HepG2 (cell line): ENCODE data around the gene RSPH4A. TPM values are rescaled to one million over a fixed set of nuclear protein-coding genes. Genes with fewer than 3 reads are reported as not detected.

Source experiments
- ARID2 ChIP-seq: sonication (generic); formaldehyde crosslinking; IDR thresholded peaks from 2 replicates; pipeline ENCODE4 v1.8.1; 2022; ENCODE audit warnings: mild to moderate bottlenecking, missing genetic modification reagents, borderline replicate concordance
- BRF2 ChIP-seq: sonication (generic); formaldehyde crosslinking; IDR thresholded peaks from 2 replicates; pipeline ENCODE4 v1.8.1; 2022; ENCODE audit warnings: mild to moderate bottlenecking, missing genetic modification reagents
- CBX2 ChIP-seq, 2 experiments: fragments of 200-600 bp in 1 of 2; sonication (generic); formaldehyde crosslinking in 1 of 2; IDR thresholded peaks; 2 replicates each; pipeline versions ENCODE4 v1.7.0 to v1.8.1; 2018 to 2022; ENCODE audit warnings: low read depth in 2 of 2, low read length in 1 of 2, mild to moderate bottlenecking in 1 of 2, missing genetic modification reagents in 1 of 2
- CC2D1A ChIP-seq: sonication (generic); formaldehyde crosslinking; IDR thresholded peaks from 2 replicates; pipeline ENCODE4 v1.8.1; 2023; ENCODE audit warnings: mild to moderate bottlenecking, missing genetic modification reagents
- CTCF ChIP-seq: sonication (generic); formaldehyde crosslinking; IDR thresholded peaks from 2 replicates; pipeline ENCODE4 v1.5.0; 2020; ENCODE audit warnings: mild to moderate bottlenecking, missing genetic modification reagents, moderate library complexity
- FOSL1 ChIP-seq: sonication (generic); formaldehyde crosslinking; IDR thresholded peaks from 2 replicates; pipeline ENCODE4 v1.9.0; 2021; ENCODE audit warnings: missing genetic modification reagents, borderline replicate concordance
- FOXC1 ChIP-seq: sonication (generic); formaldehyde crosslinking; IDR thresholded peaks from 2 replicates; pipeline ENCODE4 v1.8.0; 2022; ENCODE audit warnings: mild to moderate bottlenecking, missing genetic modification reagents, borderline replicate concordance
- GPN1 ChIP-seq: sonication (generic); formaldehyde crosslinking; IDR thresholded peaks from 2 replicates; pipeline ENCODE4 v1.5.1; 2020; ENCODE audit warnings: missing genetic modification reagents, borderline replicate concordance
- KDM6A ChIP-seq: IDR thresholded peaks from 2 replicates; pipeline ENCODE4 v1.6.1; 2016; ENCODE audit warnings: low read depth
- NR1H2 ChIP-seq: sonication (generic); formaldehyde crosslinking; IDR thresholded peaks from 2 replicates; pipeline ENCODE4 v1.8.1; 2022; ENCODE audit warnings: low read depth, missing genetic modification reagents, borderline replicate concordance
- NR3C1 ChIP-seq: sonication (generic); formaldehyde crosslinking; IDR thresholded peaks from 2 replicates; pipeline ENCODE4 v1.4.0; 2020; ENCODE audit warnings: missing genetic modification reagents
- RORA ChIP-seq: sonication (generic); formaldehyde crosslinking; IDR thresholded peaks from 2 replicates; pipeline ENCODE4 v1.5.0; 2020; ENCODE audit warnings: mild to moderate bottlenecking, missing genetic modification reagents, moderate library complexity
- SNAPC5 ChIP-seq: sonication (generic); formaldehyde crosslinking; IDR thresholded peaks from 2 replicates; pipeline ENCODE4 v1.8.1; 2023; ENCODE audit warnings: mild to moderate bottlenecking, missing genetic modification reagents, borderline replicate concordance
- TAF15 ChIP-seq: fragments of 200-400 bp; formaldehyde crosslinking; IDR thresholded peaks from one replicate; pipeline ENCODE4 v1.6.1; 2018; ENCODE audit warnings: mild to moderate bottlenecking, low read depth, low read length; ENCODE audit not compliant: poor library complexity, severe bottlenecking
- TMF1 ChIP-seq: sonication (generic); formaldehyde crosslinking; IDR thresholded peaks from 2 replicates; pipeline ENCODE4 v1.8.1; 2022; ENCODE audit warnings: low read depth, missing genetic modification reagents
- ZBTB10 ChIP-seq: sonication (generic); formaldehyde crosslinking; IDR thresholded peaks from 2 replicates; pipeline ENCODE4 v1.4.0; 2020; ENCODE audit warnings: missing genetic modification reagents, borderline replicate concordance
- ZNF3 ChIP-seq: IDR thresholded peaks from 2 replicates; pipeline ENCODE4 v1.7.0; 2017; ENCODE audit warnings: inconsistent platforms
- ZNF367 ChIP-seq: sonication (generic); formaldehyde crosslinking; IDR thresholded peaks from 2 replicates; pipeline ENCODE4 v1.4.0; 2020; ENCODE audit warnings: missing genetic modification reagents, borderline replicate concordance
- ZNF468 ChIP-seq: sonication (generic); formaldehyde crosslinking; IDR thresholded peaks from 2 replicates; pipeline ENCODE4 v1.8.0; 2022; ENCODE audit warnings: mild to moderate bottlenecking, moderate library complexity, missing genetic modification reagents
- ZNF570 ChIP-seq: sonication (generic); formaldehyde crosslinking; IDR thresholded peaks from 2 replicates; pipeline ENCODE4 v1.4.0; 2020; ENCODE audit warnings: mild to moderate bottlenecking, missing genetic modification reagents, borderline replicate concordance
- ZNF720 ChIP-seq: sonication (generic); formaldehyde crosslinking; IDR thresholded peaks from 2 replicates; pipeline ENCODE4 v1.4.0; 2020; ENCODE audit warnings: missing genetic modification reagents
- ZSCAN12 ChIP-seq: sonication (generic); formaldehyde crosslinking; IDR thresholded peaks from 2 replicates; pipeline ENCODE4 v1.9.0; 2021; ENCODE audit warnings: mild to moderate bottlenecking, missing genetic modification reagents
- ZSCAN22 ChIP-seq: sonication (generic); formaldehyde crosslinking; IDR thresholded peaks from 2 replicates; pipeline ENCODE4 v1.4.0; 2020; ENCODE audit warnings: mild to moderate bottlenecking, missing genetic modification reagents
- polyA plus RNA-seq, 8 experiments: library from polyadenylated mRNA; depleted of rRNA in 3 of 8; stranded (reverse) in 7 of 8; unstranded in 1 of 8; fragments of >200 nt; fragmentation: Illumina TruSeq in 4 of 8; extraction: Trizol in 4 of 8; gene quantifications; 2 replicates each; pipeline versions ENCODE4 v1.2.1 to v1.2.3, GENCODE V29; 2011 to 2016; ENCODE audit warnings: low read depth in 4 of 8, missing spikeins in 1 of 8, mixed read lengths in 1 of 8; ENCODE audit not compliant: insufficient read depth in 1 of 8
- total RNA-seq, 5 experiments: library from RNA; depleted of rRNA; stranded (reverse); fragments of >200 nt; fragmentation: Illumina TruSeq; extraction: Trizol; gene quantifications; 2 replicates each; pipeline ENCODE4 v1.2.3, GENCODE V29; 2016; ENCODE audit warnings: low read depth in 1 of 5
- TF ChIP-seq, protein P1 (sequence below): sonication (generic); formaldehyde crosslinking; IDR thresholded peaks from 2 replicates; pipeline ENCODE4 v1.4.0; 2020; ENCODE audit warnings: mild to moderate bottlenecking, low read depth, missing genetic modification reagents

Gene RSPH4A
- total and polyA plus RNA-seq, 2 of the 13 experiments (the other 11 are each of a cell fraction or from before 2014, with no cell fraction given): 0.24 to 0.40 TPM

- TF ChIP-seq NR1H2: no peak
- no peak for TF ChIP-seq ZSCAN12 (CRISPR knock-in tag)
- TF ChIP-seq BRF2 (CRISPR knock-in tag): no peak
- TF ChIP-seq NR3C1 (CRISPR knock-in tag): no peak
- no peak for TF ChIP-seq ZNF468
- TF ChIP-seq TAF15: no peak
- TF ChIP-seq CTCF: peak; percentile 78
- no peak for TF ChIP-seq FOSL1 (CRISPR knock-in tag)
- no peak for TF ChIP-seq GPN1 (CRISPR knock-in tag)
- TF ChIP-seq ZNF720: no peak
- no peak for TF ChIP-seq FOXC1
- no peak for TF ChIP-seq ARID2
- no peak for TF ChIP-seq SNAPC5
- TF ChIP-seq, protein P1, sequence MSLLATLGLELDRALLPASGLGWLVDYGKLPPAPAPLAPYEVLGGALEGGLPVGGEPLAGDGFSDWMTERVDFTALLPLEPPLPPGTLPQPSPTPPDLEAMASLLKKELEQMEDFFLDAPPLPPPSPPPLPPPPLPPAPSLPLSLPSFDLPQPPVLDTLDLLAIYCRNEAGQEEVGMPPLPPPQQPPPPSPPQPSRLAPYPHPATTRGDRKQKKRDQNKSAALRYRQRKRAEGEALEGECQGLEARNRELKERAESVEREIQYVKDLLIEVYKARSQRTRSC (CRISPR knock-in tag): no peak
- TF ChIP-seq CC2D1A: no peak
- TF ChIP-seq CBX2 (IDR thresholded peaks at IDR 0.05; ENCODE audit: low read depth, low read length): no peak
- no peak for TF ChIP-seq CBX2 (CRISPR knock-in tag; IDR thresholded peaks at IDR 0.05; ENCODE audit: low read depth)
- TF ChIP-seq ZBTB10 (CRISPR knock-in tag): no peak
- TF ChIP-seq ZNF570 (CRISPR knock-in tag): no peak
- TF ChIP-seq ZSCAN22 (CRISPR knock-in tag): no peak
- TF ChIP-seq ZNF3: no peak
- no peak for TF ChIP-seq ZNF367 (CRISPR knock-in tag)
- no peak for TF ChIP-seq KDM6A (CRISPR knock-in tag)
- no peak for TF ChIP-seq TMF1 (CRISPR knock-in tag)
- no peak for TF ChIP-seq RORA (CRISPR knock-in tag)
Observed at GRCh38 chr6:116633685-116634084, 17.4 kb downstream of the RSPH4A start (continued).
